Measurements from ENCODE around the gene DENND6B.

DNA sequence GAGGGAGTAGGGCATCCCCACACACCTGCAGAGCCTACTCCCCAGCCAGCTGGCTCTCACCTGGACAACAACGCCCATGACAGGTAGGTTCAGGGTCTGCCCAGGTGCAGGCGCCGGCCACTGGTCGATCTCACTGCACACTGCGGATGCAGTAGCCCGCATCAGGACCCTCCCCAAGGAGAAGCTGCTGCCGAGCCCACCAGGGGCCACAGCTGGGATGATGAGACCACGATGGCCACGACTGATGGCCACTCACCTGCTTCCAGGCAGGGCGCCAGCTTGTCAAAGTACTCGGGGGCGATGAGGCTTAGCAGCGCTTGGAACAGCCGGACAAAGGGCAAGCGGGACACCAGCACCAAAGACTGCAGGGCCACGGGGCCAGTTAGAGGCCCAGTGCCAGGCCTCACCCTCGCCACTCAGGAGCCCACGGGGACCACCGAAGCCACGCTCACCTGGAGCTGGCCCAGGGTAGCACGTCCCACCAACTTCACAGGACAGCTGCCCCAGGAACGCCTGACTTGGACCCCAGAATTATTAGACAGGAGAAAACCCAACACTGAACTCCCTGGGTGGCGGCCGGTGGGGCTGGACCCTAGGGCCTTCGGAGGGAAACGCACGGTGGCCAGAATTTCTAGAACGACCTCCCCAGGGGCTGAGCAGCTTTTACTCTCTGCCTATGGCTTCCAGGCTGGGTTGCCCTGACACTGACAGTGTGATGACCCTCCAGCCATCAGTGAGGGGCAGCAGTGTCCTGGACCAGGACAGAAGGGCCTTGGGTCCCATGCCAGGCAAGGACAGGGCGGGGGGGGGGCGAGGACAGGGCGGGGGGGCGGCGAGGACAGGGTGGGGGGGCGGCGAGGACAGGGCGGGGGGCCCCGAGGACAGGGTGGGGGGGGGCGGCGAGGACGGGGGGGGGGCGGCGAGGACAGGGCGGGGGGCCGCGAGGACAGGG, 10.4 kb downstream of the DENND6B start:
- TF ChIP-seq EP300 (conservative IDR thresholded peaks at IDR 0.05; ENCODE audit: poor library complexity, severe bottlenecking) (no peak), EZH2 (IDR thresholded peaks at IDR 0.05; ENCODE audit: borderline replicate concordance, insufficient read depth, low read length, poor library complexity, severe bottlenecking) (no peak)
- TF ChIP-seq, protein P1, sequence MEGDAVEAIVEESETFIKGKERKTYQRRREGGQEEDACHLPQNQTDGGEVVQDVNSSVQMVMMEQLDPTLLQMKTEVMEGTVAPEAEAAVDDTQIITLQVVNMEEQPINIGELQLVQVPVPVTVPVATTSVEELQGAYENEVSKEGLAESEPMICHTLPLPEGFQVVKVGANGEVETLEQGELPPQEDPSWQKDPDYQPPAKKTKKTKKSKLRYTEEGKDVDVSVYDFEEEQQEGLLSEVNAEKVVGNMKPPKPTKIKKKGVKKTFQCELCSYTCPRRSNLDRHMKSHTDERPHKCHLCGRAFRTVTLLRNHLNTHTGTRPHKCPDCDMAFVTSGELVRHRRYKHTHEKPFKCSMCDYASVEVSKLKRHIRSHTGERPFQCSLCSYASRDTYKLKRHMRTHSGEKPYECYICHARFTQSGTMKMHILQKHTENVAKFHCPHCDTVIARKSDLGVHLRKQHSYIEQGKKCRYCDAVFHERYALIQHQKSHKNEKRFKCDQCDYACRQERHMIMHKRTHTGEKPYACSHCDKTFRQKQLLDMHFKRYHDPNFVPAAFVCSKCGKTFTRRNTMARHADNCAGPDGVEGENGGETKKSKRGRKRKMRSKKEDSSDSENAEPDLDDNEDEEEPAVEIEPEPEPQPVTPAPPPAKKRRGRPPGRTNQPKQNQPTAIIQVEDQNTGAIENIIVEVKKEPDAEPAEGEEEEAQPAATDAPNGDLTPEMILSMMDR (IDR thresholded peaks at IDR 0.05; ENCODE audit: poor library complexity, severe bottlenecking): no peak
